ENCODE results near the gene PADI1. TPM values are rescaled to one million over a fixed set of nuclear protein-coding genes. Genes with fewer than 3 reads are reported as not detected.

PADI1 gene
- total RNA-seq, 2 experiments from 2014 or later: not detected

GRCh38 chr1:17277511-17278159, 72.7 kb downstream of the PADI1 start:
- ChIA-PET CTCF (interaction anchor here (1.0 kb wide), 1 partner anchor 91 kb away, joined by 3 read pairs; no protein-coding TSS in a partner anchor), POLR2A (no interaction called here)
- intact Hi-C loops (cut with micrococcal nuclease): no loop called here
- Mint-ChIP-seq H3K9me3 (no peaks in the 10 kb centered on the region), H3K4me3 (no peak overlapping the region), H3K4me1 (ENCODE audit: low read depth) (no peaks in the 10 kb centered on the region), H3K27ac (no peak overlapping the region), H3K27me3 (peaks cover 8% of the 10 kb centered on the region), H3K36me3 (ENCODE audit: low read depth) (no peaks in the 10 kb centered on the region)
- ATAC-seq (no peak), DNase-seq (no peak)
- no peak for TF ChIP-seq CTCF (IDR thresholded peaks at IDR 0.05)

GRCh38 chr1:17278996-17279830, 74.3 kb downstream of the PADI1 start:
- no peaks in the 10 kb centered on the region for H3K36me3 Mint-ChIP-seq (ENCODE audit: low read depth)
- intact Hi-C loops (cut with micrococcal nuclease): no loop called here
- ATAC-seq (no peak), DNase-seq (no peak)
- H3K27ac Mint-ChIP-seq: no peak overlapping the region
- CTCF ChIA-PET: no interaction called here
- no peaks in the 10 kb centered on the region for H3K9me3 Mint-ChIP-seq
- POLR2A ChIA-PET: no interaction called here
- peaks cover 8% of the 10 kb centered on the region for H3K27me3 Mint-ChIP-seq
- H3K4me1 Mint-ChIP-seq (ENCODE audit: low read depth): no peaks in the 10 kb centered on the region
- TF ChIP-seq CTCF (IDR thresholded peaks at IDR 0.05): no peak
- no peak overlapping the region for H3K4me3 Mint-ChIP-seq

- Mint-ChIP-seq H3K27ac (no peak overlapping the region), H3K4me1 (ENCODE audit: low read depth) (no peaks in the 10 kb centered on the region), H3K27me3 (peaks cover 7% of the 10 kb centered on the region), H3K4me3 (no peak overlapping the region), H3K9me3 (no peaks in the 10 kb centered on the region), H3K36me3 (ENCODE audit: low read depth) (no peaks in the 10 kb centered on the region)
- no peak for ATAC-seq
- intact Hi-C loops (cut with micrococcal nuclease): no loop called here
- TF ChIP-seq CTCF (IDR thresholded peaks at IDR 0.05): no peak
- ChIA-PET CTCF (interaction anchor here (1.1 kb wide), 1 partner anchor 154 kb away, joined by 3 read pairs; no protein-coding TSS in a partner anchor), POLR2A (interaction anchor here (1.1 kb wide), 1 partner anchor 8 kb away, joined by 3 read pairs; no protein-coding TSS in a partner anchor)
- DNase-seq: no peak
Measured at GRCh38 chr1:17280436-17280835, 75.5 kb downstream of the PADI1 start.

GRCh38 chr1:17280894-17281293, 76.0 kb downstream of the PADI1 start:
- Mint-ChIP-seq H3K27ac (no peak overlapping the region), H3K4me3 (no peak overlapping the region), H3K36me3 (ENCODE audit: low read depth) (no peaks in the 10 kb centered on the region), H3K9me3 (no peaks in the 10 kb centered on the region), H3K27me3 (peaks cover 2% of the 10 kb centered on the region), H3K4me1 (ENCODE audit: low read depth) (no peaks in the 10 kb centered on the region)
- DNase-seq (no peak), ATAC-seq (no peak)
- TF ChIP-seq CTCF (IDR thresholded peaks at IDR 0.05): no peak
- POLR2A ChIA-PET: interaction anchor here (0.5 to 1.1 kb wide), 2 partner anchors 9 to 32 kb away, joined by 3 to 4 read pairs; no protein-coding TSS in a partner anchor
- CTCF ChIA-PET: interaction anchor here (1.1 kb wide), 1 partner anchor 155 kb away, joined by 3 read pairs; no protein-coding TSS in a partner anchor
- intact Hi-C loops (cut with micrococcal nuclease): no loop called here

- H3K27ac Mint-ChIP-seq: no peak overlapping the region
- peaks cover 2% of the 10 kb centered on the region for H3K27me3 Mint-ChIP-seq
- H3K36me3 Mint-ChIP-seq (ENCODE audit: low read depth): no peaks in the 10 kb centered on the region
- no peak overlapping the region for H3K4me3 Mint-ChIP-seq
- DNase-seq: no peak
- POLR2A ChIA-PET: no interaction called here
- CTCF ChIA-PET: interaction anchor here (1.0 kb wide), 1 partner anchor 160 kb away, joined by 3 read pairs; no protein-coding TSS in a partner anchor
- no peak for ATAC-seq
- no peaks in the 10 kb centered on the region for H3K9me3 Mint-ChIP-seq
- no peaks in the 10 kb centered on the region for H3K4me1 Mint-ChIP-seq (ENCODE audit: low read depth)
- intact Hi-C loops (cut with micrococcal nuclease): no loop called here
- TF ChIP-seq CTCF (IDR thresholded peaks at IDR 0.05): no peak
Measured at GRCh38 chr1:17281775-17282181, 76.8 kb downstream of the PADI1 start.

Measured in activated CD8-positive, alpha-beta T cell treated with anti-CD3 and anti-CD28 coated beads for 36 hours (primary cell).